ENCODE measurements around the gene DAZAP1. TPM values are rescaled to one million over a fixed set of nuclear protein-coding genes. Genes with fewer than 3 reads are reported as not detected.

DAZAP1 gene
- total and polyA plus RNA-seq, 4 donors, result 5.4 to 45.0 (median 29.7) TPM

DNA sequence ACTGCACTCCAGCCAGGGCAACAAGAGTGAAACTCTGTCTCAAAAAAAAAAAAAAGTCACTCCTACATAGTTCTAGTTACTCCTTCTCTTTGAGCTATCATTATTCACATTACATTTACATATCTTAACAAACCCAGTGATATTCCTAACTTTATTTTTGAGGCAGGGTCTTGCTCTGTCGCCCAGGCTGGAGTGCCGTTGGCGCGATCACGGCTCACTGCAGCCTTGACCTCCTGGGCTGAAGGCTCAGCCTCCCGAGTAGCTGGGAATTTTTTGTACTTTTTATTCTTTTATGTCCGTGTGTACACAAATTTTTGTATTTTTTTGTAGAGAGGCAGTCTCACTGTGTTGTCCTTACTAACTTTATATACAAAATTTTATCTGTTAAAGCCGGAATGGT, 30.2 kb downstream of the DAZAP1 start:
- no peak for TF ChIP-seq HNF4G (IDR thresholded peaks at IDR 0.05)
- no peak for TF ChIP-seq JUND (IDR thresholded peaks at IDR 0.05)
- TF ChIP-seq EGR1 (IDR thresholded peaks at IDR 0.05; ENCODE audit: low read depth in 2 of 2), result no peak
- no peak for TF ChIP-seq TAF1 (conservative IDR thresholded peaks at IDR 0.05)
- TF ChIP-seq, protein P1, sequence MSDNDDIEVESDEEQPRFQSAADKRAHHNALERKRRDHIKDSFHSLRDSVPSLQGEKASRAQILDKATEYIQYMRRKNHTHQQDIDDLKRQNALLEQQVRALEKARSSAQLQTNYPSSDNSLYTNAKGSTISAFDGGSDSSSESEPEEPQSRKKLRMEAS (IDR thresholded peaks at IDR 0.05), result no peak
- peaks cover 11 to 48% (median 24%) of the 10 kb centered on the region in 4 donors for H3K36me3 ChIP-seq (ENCODE audit: control insufficient read depth in 4 of 4, insufficient read depth in 3 of 4, low read depth in 1 of 4, low read length in 3 of 4)
- H3K4me3 ChIP-seq (ENCODE audit: low read depth in 1 of 3, low read length in 3 of 3), result no peak overlapping the region
- peaks cover 7 to 20% (median 13%) of the 10 kb centered on the region in 4 donors for H3K4me1 ChIP-seq (ENCODE audit: control insufficient read depth in 4 of 4, insufficient read depth in 4 of 4, low read length in 3 of 4)
- peak overlapping the region; percentile 36 to 55 for H3K27ac ChIP-seq (ENCODE audit: low read depth in 1 of 2, low read length in 2 of 2)
- H3K9me3 ChIP-seq (ENCODE audit: control insufficient read depth in 4 of 4, low read length in 3 of 4), result no peaks in the 10 kb centered on the region
- H3K27me3 ChIP-seq (ENCODE audit: control insufficient read depth in 4 of 4, insufficient read depth in 4 of 4, low read length in 3 of 4), result no peaks in the 10 kb centered on the region
- no peak for DNase-seq (ENCODE audit: low spot score)
- H3K9ac ChIP-seq (ENCODE audit: low read depth in 1 of 2, low read length in 2 of 2), result peak overlapping the region in 1 of 2 donors; percentile 47
- 29% methylated on average over 8 of the region's 8 CpGs for WGBS

DNA sequence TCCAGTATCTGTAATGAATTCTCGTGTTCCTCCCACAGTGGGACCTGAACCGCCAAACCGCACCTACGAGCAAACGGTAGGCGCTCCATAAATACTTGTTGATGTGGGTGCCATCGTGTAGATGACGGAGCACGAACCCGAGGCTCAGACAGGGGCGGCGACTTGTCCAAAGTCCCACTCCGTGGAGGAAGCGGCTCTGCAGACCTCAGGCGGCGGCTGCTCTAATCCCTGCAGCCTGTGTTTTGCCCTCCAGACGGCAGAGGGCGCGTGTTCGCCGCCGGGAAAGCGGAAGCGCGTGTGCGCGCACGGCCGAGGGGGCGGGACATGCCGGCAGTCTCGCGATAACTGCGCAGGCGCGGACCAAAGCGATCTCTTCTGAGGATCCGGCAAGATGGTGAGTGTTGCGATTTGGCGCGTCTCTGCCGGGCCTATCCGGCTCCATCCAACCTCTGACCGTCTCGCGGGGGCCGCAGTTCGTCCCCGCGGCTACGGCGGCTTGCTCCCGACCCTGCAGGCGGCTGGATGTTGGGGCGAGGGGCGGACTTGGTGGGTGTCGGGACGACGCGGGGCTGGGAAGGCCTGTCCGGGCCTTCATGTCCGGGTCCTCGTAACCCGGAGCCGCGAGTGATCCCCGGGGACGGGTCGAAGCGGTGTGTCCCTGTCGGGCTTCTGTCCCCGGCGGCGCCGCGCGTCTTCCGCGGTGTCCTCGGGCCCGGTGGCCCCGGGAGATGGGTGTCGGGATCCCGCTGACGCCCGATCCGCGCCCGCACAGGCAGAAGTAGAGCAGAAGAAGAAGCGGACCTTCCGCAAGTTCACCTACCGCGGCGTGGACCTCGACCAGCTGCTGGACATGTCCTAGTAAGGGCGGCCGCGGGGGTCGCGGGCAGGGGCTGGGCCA, 30.9 kb downstream of the DAZAP1 start, which contains the start of gene RPS15:
Gene RPS15, plus strand, starts transcription at position 362 of the 898 bp plus-strand sequence. Its CDS starts 30 bp downstream, at position 392.
- Histone ChIP-seq H3K27me3 (ENCODE audit: control insufficient read depth in 4 of 4, insufficient read depth in 4 of 4, low read length in 3 of 4) (no peaks in the 10 kb centered on the region), H3K9me3 (ENCODE audit: control insufficient read depth in 4 of 4, low read length in 3 of 4) (no peaks in the 10 kb centered on the region), H3K36me3 (ENCODE audit: control insufficient read depth in 4 of 4, insufficient read depth in 3 of 4, low read depth in 1 of 4, low read length in 3 of 4) (peaks cover 11 to 42% (median 21%) of the 10 kb centered on the region in 4 donors), H3K27ac (ENCODE audit: low read depth in 1 of 2, low read length in 2 of 2) (peak within 1 kb of the TSS; percentile 57 to 88), H3K4me1 (ENCODE audit: control insufficient read depth in 4 of 4, insufficient read depth in 4 of 4, low read length in 3 of 4) (peaks cover 7 to 18% (median 12%) of the 10 kb centered on the region in 4 donors), H3K4me3 (ENCODE audit: low read depth in 1 of 3, low read length in 3 of 3) (peak within 1 kb of the TSS; percentile 60 to 96 (median 86)), H3K9ac (ENCODE audit: low read depth in 1 of 2, low read length in 2 of 2) (peak within 1 kb of the TSS; percentile 87 to 91)
- under 1% methylated on average over 100 of the region's 100 CpGs for WGBS
- DNase-seq (ENCODE audit: low spot score), result peak; percentile 96
- TF ChIP-seq RAD21 (IDR thresholded peaks at IDR 0.05) (peak; percentile 66 to 82), EGR1 (IDR thresholded peaks at IDR 0.05; ENCODE audit: low read depth in 2 of 2) (peak; percentile 47 to 71), TAF1 (conservative IDR thresholded peaks at IDR 0.05) (peak; percentile 89), SP1 (IDR thresholded peaks at IDR 0.05) (peak; percentile 85), NR2F2 (IDR thresholded peaks at IDR 0.05) (peak; percentile 13), JUND (IDR thresholded peaks at IDR 0.05) (no peak), RXRA (IDR thresholded peaks at IDR 0.05) (peak in 1 of 2 donors; percentile 75), HNF4A (conservative IDR thresholded peaks at IDR 0.05) (peak; percentile 74 to 83), HNF4G (IDR thresholded peaks at IDR 0.05) (peak; percentile 61), FOXA2 (IDR thresholded peaks at IDR 0.05) (no peak), FOXA1 (IDR thresholded peaks at IDR 0.05) (peak; percentile 35), GABPA (IDR thresholded peaks at IDR 0.05 in 1 of 2, conservative IDR thresholded peaks at IDR 0.05 in 1 of 2) (peak in 1 of 2 donors; percentile 93), YY1 (IDR thresholded peaks at IDR 0.05) (peak; percentile 96)
- TF ChIP-seq, protein P2, sequence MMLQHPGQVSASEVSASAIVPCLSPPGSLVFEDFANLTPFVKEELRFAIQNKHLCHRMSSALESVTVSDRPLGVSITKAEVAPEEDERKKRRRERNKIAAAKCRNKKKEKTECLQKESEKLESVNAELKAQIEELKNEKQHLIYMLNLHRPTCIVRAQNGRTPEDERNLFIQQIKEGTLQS (IDR thresholded peaks at IDR 0.05), result no peak
- TF ChIP-seq, protein P3, sequence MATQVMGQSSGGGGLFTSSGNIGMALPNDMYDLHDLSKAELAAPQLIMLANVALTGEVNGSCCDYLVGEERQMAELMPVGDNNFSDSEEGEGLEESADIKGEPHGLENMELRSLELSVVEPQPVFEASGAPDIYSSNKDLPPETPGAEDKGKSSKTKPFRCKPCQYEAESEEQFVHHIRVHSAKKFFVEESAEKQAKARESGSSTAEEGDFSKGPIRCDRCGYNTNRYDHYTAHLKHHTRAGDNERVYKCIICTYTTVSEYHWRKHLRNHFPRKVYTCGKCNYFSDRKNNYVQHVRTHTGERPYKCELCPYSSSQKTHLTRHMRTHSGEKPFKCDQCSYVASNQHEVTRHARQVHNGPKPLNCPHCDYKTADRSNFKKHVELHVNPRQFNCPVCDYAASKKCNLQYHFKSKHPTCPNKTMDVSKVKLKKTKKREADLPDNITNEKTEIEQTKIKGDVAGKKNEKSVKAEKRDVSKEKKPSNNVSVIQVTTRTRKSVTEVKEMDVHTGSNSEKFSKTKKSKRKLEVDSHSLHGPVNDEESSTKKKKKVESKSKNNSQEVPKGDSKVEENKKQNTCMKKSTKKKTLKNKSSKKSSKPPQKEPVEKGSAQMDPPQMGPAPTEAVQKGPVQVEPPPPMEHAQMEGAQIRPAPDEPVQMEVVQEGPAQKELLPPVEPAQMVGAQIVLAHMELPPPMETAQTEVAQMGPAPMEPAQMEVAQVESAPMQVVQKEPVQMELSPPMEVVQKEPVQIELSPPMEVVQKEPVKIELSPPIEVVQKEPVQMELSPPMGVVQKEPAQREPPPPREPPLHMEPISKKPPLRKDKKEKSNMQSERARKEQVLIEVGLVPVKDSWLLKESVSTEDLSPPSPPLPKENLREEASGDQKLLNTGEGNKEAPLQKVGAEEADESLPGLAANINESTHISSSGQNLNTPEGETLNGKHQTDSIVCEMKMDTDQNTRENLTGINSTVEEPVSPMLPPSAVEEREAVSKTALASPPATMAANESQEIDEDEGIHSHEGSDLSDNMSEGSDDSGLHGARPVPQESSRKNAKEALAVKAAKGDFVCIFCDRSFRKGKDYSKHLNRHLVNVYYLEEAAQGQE (IDR thresholded peaks at IDR 0.05), result peak; percentile 91
- TF ChIP-seq, protein P4, sequence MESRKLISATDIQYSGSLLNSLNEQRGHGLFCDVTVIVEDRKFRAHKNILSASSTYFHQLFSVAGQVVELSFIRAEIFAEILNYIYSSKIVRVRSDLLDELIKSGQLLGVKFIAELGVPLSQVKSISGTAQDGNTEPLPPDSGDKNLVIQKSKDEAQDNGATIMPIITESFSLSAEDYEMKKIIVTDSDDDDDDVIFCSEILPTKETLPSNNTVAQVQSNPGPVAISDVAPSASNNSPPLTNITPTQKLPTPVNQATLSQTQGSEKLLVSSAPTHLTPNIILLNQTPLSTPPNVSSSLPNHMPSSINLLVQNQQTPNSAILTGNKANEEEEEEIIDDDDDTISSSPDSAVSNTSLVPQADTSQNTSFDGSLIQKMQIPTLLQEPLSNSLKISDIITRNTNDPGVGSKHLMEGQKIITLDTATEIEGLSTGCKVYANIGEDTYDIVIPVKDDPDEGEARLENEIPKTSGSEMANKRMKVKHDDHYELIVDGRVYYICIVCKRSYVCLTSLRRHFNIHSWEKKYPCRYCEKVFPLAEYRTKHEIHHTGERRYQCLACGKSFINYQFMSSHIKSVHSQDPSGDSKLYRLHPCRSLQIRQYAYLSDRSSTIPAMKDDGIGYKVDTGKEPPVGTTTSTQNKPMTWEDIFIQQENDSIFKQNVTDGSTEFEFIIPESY (IDR thresholded peaks at IDR 0.05), result peak; percentile 99
- TF ChIP-seq, protein P5, sequence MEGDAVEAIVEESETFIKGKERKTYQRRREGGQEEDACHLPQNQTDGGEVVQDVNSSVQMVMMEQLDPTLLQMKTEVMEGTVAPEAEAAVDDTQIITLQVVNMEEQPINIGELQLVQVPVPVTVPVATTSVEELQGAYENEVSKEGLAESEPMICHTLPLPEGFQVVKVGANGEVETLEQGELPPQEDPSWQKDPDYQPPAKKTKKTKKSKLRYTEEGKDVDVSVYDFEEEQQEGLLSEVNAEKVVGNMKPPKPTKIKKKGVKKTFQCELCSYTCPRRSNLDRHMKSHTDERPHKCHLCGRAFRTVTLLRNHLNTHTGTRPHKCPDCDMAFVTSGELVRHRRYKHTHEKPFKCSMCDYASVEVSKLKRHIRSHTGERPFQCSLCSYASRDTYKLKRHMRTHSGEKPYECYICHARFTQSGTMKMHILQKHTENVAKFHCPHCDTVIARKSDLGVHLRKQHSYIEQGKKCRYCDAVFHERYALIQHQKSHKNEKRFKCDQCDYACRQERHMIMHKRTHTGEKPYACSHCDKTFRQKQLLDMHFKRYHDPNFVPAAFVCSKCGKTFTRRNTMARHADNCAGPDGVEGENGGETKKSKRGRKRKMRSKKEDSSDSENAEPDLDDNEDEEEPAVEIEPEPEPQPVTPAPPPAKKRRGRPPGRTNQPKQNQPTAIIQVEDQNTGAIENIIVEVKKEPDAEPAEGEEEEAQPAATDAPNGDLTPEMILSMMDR (IDR thresholded peaks at IDR 0.05; ENCODE audit: low read depth, low read length, missing input control), result peak; percentile 92
- TF ChIP-seq, protein P1 (IDR thresholded peaks at IDR 0.05), result peak; percentile 63
